Body of pancreas (tissue), 4 donors: ENCODE results near the gene EBF3. TPM values are rescaled to one million over a fixed set of nuclear protein-coding genes. Genes with fewer than 3 reads are reported as not detected.

ENCODE experiments used
- ATAC-seq: fragments of 150-250 bp; one replicate; pipeline ENCODE4 v1.9.1; 2016
- DNase-seq, 4 donors: peaks; one replicate each; pipeline ENCODE4 v3.0.0-alpha.2; 2019
- H3K27ac ChIP-seq, 4 donors: fragments of 200-600 bp; sonication (generic); 1 replicate in 3 of 4; 2 replicates in 1 of 4; pipeline versions ENCODE4 v1.5.1 to v1.6.1; 2016 to 2019; ENCODE audit warnings: mild to moderate bottlenecking in 1 of 4, mixed read lengths in 1 of 4, moderate library complexity in 1 of 4
- H3K27me3 ChIP-seq, 2 donors: fragments of 200-600 bp; sonication (generic); one replicate each; pipeline ENCODE4 v1.6.0; 2016; ENCODE audit warnings: mild to moderate bottlenecking in 1 of 2
- H3K36me3 ChIP-seq, 2 donors: fragments of 200-600 bp; sonication (generic); replicated peaks in 1 of 2; 2 replicates each; pipeline ENCODE4 v1.5.1; 2016; ENCODE audit warnings: low read depth in 2 of 2; ENCODE audit not compliant: insufficient read depth in 1 of 2
- H3K4me1 ChIP-seq: fragments of 200-600 bp; sonication (generic); one replicate; pipeline ENCODE4 v1.6.0; 2016
- H3K4me3 ChIP-seq, 2 donors: fragments of 200-600 bp; sonication (generic); 1 replicate in 1 of 2; 2 replicates in 1 of 2; pipeline ENCODE4 v1.5.1; 2016 to 2019
- H3K9me3 ChIP-seq, 3 donors: fragments of 200-600 bp; sonication (generic); 1 replicate in 2 of 3; 2 replicates in 1 of 3; pipeline ENCODE4 v1.5.1; 2016
- CTCF ChIP-seq, 7 experiments: fragments of 450-650 bp in 4 of 7; fragments of 200-600 bp in 3 of 7; sonication (generic) in 3 of 7; IDR thresholded peaks; one replicate each; pipeline ENCODE4 v1.5.1; 2016 to 2019; ENCODE audit warnings: antibody characterized with exemption in 7 of 7
- POLR2A ChIP-seq, 3 donors: fragments of 450-650 bp; IDR thresholded peaks; one replicate each; pipeline ENCODE4 v1.6.1; 2016; ENCODE audit warnings: antibody characterized with exemption in 3 of 3, mild to moderate bottlenecking in 2 of 3
- WGBS, 2 donors: methylation state at CpG; one replicate each; pipeline ENCODE4 v1.1.5; 2017; 5-methylcytosine and 5-hydroxymethylcytosine counted together
- intact Hi-C: fragments of 100-400 bp; cut with DNase I; formaldehyde crosslinking; loops from one replicate; pipeline ENCODE4 v1.15.1; 2023
- total RNA-seq, 2 donors: library from RNA; depleted of rRNA; stranded (reverse); fragments of >200 nt; gene quantifications; one replicate each; pipeline ENCODE4 v1.1.0, GENCODE V29; 2016

The EBF3 gene
- total RNA-seq, 2 donors from 2014 or later: 2.3 to 4.6 TPM

GRCh38 chr10:129950676-129951075 is 13.4 kb downstream of the EBF3 start:
- 44 to 45% methylated on average over 2 of the region's 2 CpGs for WGBS, 2 donors
- TF ChIP-seq CTCF (IDR thresholded peaks at IDR 0.05): no peak
- no peak for TF ChIP-seq POLR2A (IDR thresholded peaks at IDR 0.05)
- Histone ChIP-seq H3K27ac (no peak overlapping the region), H3K36me3 (no peaks in the 10 kb centered on the region), H3K27me3 (peaks cover 0 to 10% of the 10 kb centered on the region in 2 donors), H3K9me3 (no peaks in the 10 kb centered on the region), H3K4me1 (peaks cover 9% of the 10 kb centered on the region), H3K4me3 (no peak overlapping the region)
- intact Hi-C loops: no loop called here
- ATAC-seq: no peak
- DNase-seq: no peak

GRCh38 chr10:129949891-129950291 is 14.2 kb downstream of the EBF3 start:
- no peak overlapping the region for H3K27ac ChIP-seq
- DNase-seq: peak in 2 of 4 donors; percentile 23 to 29
- no peak overlapping the region for H3K4me3 ChIP-seq
- 24 to 37% methylated on average over 12 to 16 of the region's 16 CpGs for WGBS, 2 donors
- ATAC-seq: peak; percentile 36
- peaks cover 8% of the 10 kb centered on the region for H3K4me1 ChIP-seq
- H3K27me3 ChIP-seq: peaks cover 0 to 10% of the 10 kb centered on the region in 2 donors
- H3K36me3 ChIP-seq: no peaks in the 10 kb centered on the region
- H3K9me3 ChIP-seq: no peaks in the 10 kb centered on the region
- intact Hi-C loops: no loop called here
- no peak for TF ChIP-seq CTCF (IDR thresholded peaks at IDR 0.05)
- no peak for TF ChIP-seq POLR2A (IDR thresholded peaks at IDR 0.05)

- Histone ChIP-seq H3K4me1 (peaks cover 8% of the 10 kb centered on the region), H3K27ac (no peak overlapping the region), H3K36me3 (no peaks in the 10 kb centered on the region), H3K4me3 (no peak overlapping the region), H3K27me3 (peaks cover 0 to 10% of the 10 kb centered on the region in 2 donors), H3K9me3 (no peaks in the 10 kb centered on the region)
- no peak for DNase-seq
- WGBS, 2 donors: 84 to 94% methylated on average over 7 to 9 of the region's 9 CpGs
- TF ChIP-seq POLR2A (IDR thresholded peaks at IDR 0.05) (no peak), CTCF (IDR thresholded peaks at IDR 0.05) (no peak)
- intact Hi-C loops: no loop called here
- ATAC-seq: no peak
Measured at GRCh38 chr10:129949411-129949810, 14.7 kb downstream of the EBF3 start.

- Histone ChIP-seq H3K36me3 (no peaks in the 10 kb centered on the region), H3K4me3 (no peak overlapping the region), H3K9me3 (no peaks in the 10 kb centered on the region), H3K27me3 (peaks cover 0 to 5% of the 10 kb centered on the region in 2 donors), H3K4me1 (peaks cover 8% of the 10 kb centered on the region), H3K27ac (peak overlapping the region in 1 of 4 donors; percentile 31)
- intact Hi-C loops: no loop called here
- no peak for TF ChIP-seq POLR2A (IDR thresholded peaks at IDR 0.05)
- DNase-seq: no peak
- 32 to 39% methylated on average over 14 of the region's 14 CpGs for WGBS, 2 donors
- ATAC-seq: no peak
Measured at GRCh38 chr10:129946859-129947258, 17.2 kb downstream of the EBF3 start.

- no peak for DNase-seq
- no peaks in the 10 kb centered on the region for H3K36me3 ChIP-seq
- WGBS, 2 donors: 42 to 50% methylated on average over 26 of the region's 26 CpGs
- intact Hi-C loops: no loop called here
- TF ChIP-seq CTCF (IDR thresholded peaks at IDR 0.05) (no peak), POLR2A (IDR thresholded peaks at IDR 0.05) (no peak)
- no peak overlapping the region for H3K4me3 ChIP-seq
- peak; percentile 58 for ATAC-seq
- H3K27ac ChIP-seq: peak overlapping the region in 1 of 4 donors; percentile 52
- no peaks in the 10 kb centered on the region for H3K9me3 ChIP-seq
- H3K4me1 ChIP-seq: peaks cover 8% of the 10 kb centered on the region
- H3K27me3 ChIP-seq: peaks cover 0 to 5% of the 10 kb centered on the region in 2 donors
Measured at GRCh38 chr10:129945941-129946760, 17.9 kb downstream of the EBF3 start.
